HepG2 (cell line): ENCODE data around the gene LIME1. TPM values are rescaled to one million over a fixed set of nuclear protein-coding genes. Genes with fewer than 3 reads are reported as not detected.

Experiments
- FOXO4 ChIP-seq: sonication (generic); formaldehyde crosslinking; conservative IDR thresholded peaks from 2 replicates; pipeline ENCODE4 v1.8.1; 2023; ENCODE audit warnings: missing genetic modification reagents
- GTF2F1 ChIP-seq: fragments of 150-350 bp; IDR thresholded peaks from 2 replicates; pipeline ENCODE4 v1.6.1; 2014; ENCODE audit warnings: low read length
- IRF1 ChIP-seq: sonication (generic); formaldehyde crosslinking; IDR thresholded peaks from 2 replicates; pipeline ENCODE4 v1.4.0; 2020; ENCODE audit warnings: low read depth, mild to moderate bottlenecking, missing genetic modification reagents
- NRL ChIP-seq: sonication (generic); formaldehyde crosslinking; IDR thresholded peaks from 2 replicates; pipeline ENCODE4 v1.5.0; 2020; ENCODE audit warnings: missing genetic modification reagents, mild to moderate bottlenecking, moderate library complexity, borderline replicate concordance
- POLR2AphosphoS2 ChIP-seq: IDR thresholded peaks from 2 replicates; pipeline ENCODE4 v1.6.1; 2011; ENCODE audit warnings: low read depth, low read length, improper control_type of control experiment
- POLR2AphosphoS5 ChIP-seq: IDR thresholded peaks from 2 replicates; pipeline ENCODE4 v1.6.1; 2012; ENCODE audit warnings: low read depth, low read length
- RBFOX2 ChIP-seq: fragments of 200-400 bp; formaldehyde crosslinking; IDR thresholded peaks from 2 replicates; pipeline ENCODE4 v1.6.1; 2017; ENCODE audit warnings: low read depth, mild to moderate bottlenecking, low read length
- THAP7 ChIP-seq: sonication (generic); formaldehyde crosslinking; IDR thresholded peaks from 2 replicates; pipeline ENCODE4 v1.8.1; 2023; ENCODE audit warnings: mild to moderate bottlenecking, missing genetic modification reagents
- ZFX ChIP-seq: sonication (generic); formaldehyde crosslinking; IDR thresholded peaks from 2 replicates; pipeline ENCODE4 v1.4.0; 2020; ENCODE audit warnings: mild to moderate bottlenecking, low read depth, missing genetic modification reagents, moderate library complexity
- ZNF251 ChIP-seq: sonication (generic); formaldehyde crosslinking; IDR thresholded peaks from 2 replicates; pipeline ENCODE4 v1.9.0; 2021; ENCODE audit warnings: mild to moderate bottlenecking, missing genetic modification reagents
- ZNF282 ChIP-seq: fragments of 450-650 bp; IDR thresholded peaks from 2 replicates; pipeline ENCODE4 v1.6.1; 2018; ENCODE audit not compliant: partially characterized antibody
- ZNF597 ChIP-seq: sonication (generic); formaldehyde crosslinking; IDR thresholded peaks from 2 replicates; pipeline ENCODE4 v1.5.0; 2020; ENCODE audit warnings: missing genetic modification reagents
- ZNF737 ChIP-seq: sonication (generic); formaldehyde crosslinking; IDR thresholded peaks from 2 replicates; pipeline ENCODE4 v1.5.0; 2020; ENCODE audit warnings: missing genetic modification reagents, mild to moderate bottlenecking, borderline replicate concordance
- ZZZ3 ChIP-seq: sonication (generic); formaldehyde crosslinking; IDR thresholded peaks from 2 replicates; pipeline ENCODE4 v1.4.0; 2020; ENCODE audit warnings: missing genetic modification reagents, mild to moderate bottlenecking, borderline replicate concordance
- polyA plus RNA-seq, 8 experiments: library from polyadenylated mRNA; depleted of rRNA in 3 of 8; stranded (reverse) in 7 of 8; unstranded in 1 of 8; fragments of >200 nt; fragmentation: Illumina TruSeq in 4 of 8; extraction: Trizol in 4 of 8; gene quantifications; 2 replicates each; pipeline versions ENCODE4 v1.2.1 to v1.2.3, GENCODE V29; 2011 to 2016; ENCODE audit warnings: low read depth in 4 of 8, missing spikeins in 1 of 8, mixed read lengths in 1 of 8; ENCODE audit not compliant: insufficient read depth in 1 of 8
- total RNA-seq, 5 experiments: library from RNA; depleted of rRNA; stranded (reverse); fragments of >200 nt; fragmentation: Illumina TruSeq; extraction: Trizol; gene quantifications; 2 replicates each; pipeline ENCODE4 v1.2.3, GENCODE V29; 2016; ENCODE audit warnings: low read depth in 1 of 5
- TF ChIP-seq, protein P1 (sequence below): fragments of 450-650 bp; IDR thresholded peaks from 2 replicates; pipeline ENCODE4 v1.6.1; 2017
- TF ChIP-seq, protein P2 (sequence below): sonication (generic); formaldehyde crosslinking; IDR thresholded peaks from 2 replicates; pipeline ENCODE4 v1.5.0; 2020; ENCODE audit warnings: missing genetic modification reagents, mild to moderate bottlenecking, borderline replicate concordance
- TF ChIP-seq, protein P3 (sequence below): fragments of 450-650 bp; IDR thresholded peaks from 2 replicates; pipeline ENCODE4 v1.6.1; 2016

LIME1 gene
- total and polyA plus RNA-seq, 2 of the 13 experiments (the other 11 are each of a cell fraction or from before 2014, with no cell fraction given) = 13.0 to 61.5 TPM

DNA sequence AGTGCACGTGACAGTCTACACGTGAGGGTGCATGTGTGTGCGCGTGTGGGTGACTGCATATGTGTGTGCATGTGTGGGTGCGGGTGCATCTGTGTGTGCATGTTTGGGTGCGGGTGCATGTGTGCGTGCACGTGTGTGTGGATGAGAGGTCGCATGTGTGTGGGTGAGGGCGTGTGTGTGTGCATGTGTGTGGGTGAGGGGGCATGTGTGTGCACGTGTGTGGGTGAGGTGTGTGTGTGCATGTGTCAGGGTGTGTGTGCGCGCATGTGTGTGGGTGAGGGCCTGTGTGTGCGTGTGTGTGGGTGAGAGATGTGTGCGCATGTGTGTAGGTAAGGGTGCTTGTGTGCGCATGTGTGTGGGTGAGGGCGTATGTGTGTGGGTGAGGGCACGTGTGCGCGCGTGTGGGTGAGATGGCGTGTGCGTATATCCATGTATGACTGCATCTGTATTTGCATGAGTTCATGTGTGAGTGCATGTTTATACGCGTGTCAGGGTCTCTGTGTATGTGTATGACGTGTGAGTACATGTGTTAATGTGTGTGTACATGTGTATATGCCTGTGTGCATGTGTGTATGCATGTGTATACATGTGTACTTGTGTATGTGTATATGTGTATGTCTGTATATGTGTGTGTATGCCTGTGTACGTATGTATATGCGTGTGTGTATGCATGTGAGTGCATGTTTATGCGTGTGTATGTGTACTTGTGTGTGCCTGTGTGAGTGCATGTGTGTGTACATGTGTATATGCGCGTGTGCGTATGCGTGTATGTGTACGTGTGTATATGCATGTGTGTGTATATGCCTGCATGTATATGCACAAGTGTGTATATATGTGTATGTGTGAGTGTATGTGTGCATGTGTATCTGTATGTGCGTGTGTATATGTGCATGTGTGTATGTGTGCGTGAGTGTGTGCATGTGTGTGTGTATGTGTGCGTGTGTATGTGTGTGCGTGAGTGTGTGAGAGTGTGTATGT is 4.1 kb upstream of the LIME1 start (continued):
- TF ChIP-seq ZNF251 (CRISPR knock-in tag) (no peak; the same call in 1 of the 2 replicates), ZNF597 (CRISPR knock-in tag) (no peak), ZNF282 (peak; percentile 7), FOXO4 (0 out of 2 replicates have a peak, but pooled peaks have one; percentile 57), RBFOX2 (peak; percentile 68), THAP7 (no peak), ZZZ3 (CRISPR knock-in tag) (no peak), ZNF737 (CRISPR knock-in tag) (0 out of 2 replicates have a peak, but pooled peaks have one; percentile 53), ZFX (CRISPR knock-in tag) (peak; percentile 24; the same call in 1 of the 2 replicates), POLR2AphosphoS2 (peak; percentile 76; the same call in 1 of the 2 replicates), IRF1 (no peak), GTF2F1 (no peak), NRL (CRISPR knock-in tag) (0 out of 2 replicates have a peak, but pooled peaks have one; percentile 26), POLR2AphosphoS5 (peak; percentile 14; the same call in 1 of the 2 replicates)
- TF ChIP-seq, protein P1, sequence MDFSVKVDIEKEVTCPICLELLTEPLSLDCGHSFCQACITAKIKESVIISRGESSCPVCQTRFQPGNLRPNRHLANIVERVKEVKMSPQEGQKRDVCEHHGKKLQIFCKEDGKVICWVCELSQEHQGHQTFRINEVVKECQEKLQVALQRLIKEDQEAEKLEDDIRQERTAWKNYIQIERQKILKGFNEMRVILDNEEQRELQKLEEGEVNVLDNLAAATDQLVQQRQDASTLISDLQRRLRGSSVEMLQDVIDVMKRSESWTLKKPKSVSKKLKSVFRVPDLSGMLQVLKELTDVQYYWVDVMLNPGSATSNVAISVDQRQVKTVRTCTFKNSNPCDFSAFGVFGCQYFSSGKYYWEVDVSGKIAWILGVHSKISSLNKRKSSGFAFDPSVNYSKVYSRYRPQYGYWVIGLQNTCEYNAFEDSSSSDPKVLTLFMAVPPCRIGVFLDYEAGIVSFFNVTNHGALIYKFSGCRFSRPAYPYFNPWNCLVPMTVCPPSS = peak; percentile 92; the same call in 1 of the 2 replicates
- TF ChIP-seq, protein P2, sequence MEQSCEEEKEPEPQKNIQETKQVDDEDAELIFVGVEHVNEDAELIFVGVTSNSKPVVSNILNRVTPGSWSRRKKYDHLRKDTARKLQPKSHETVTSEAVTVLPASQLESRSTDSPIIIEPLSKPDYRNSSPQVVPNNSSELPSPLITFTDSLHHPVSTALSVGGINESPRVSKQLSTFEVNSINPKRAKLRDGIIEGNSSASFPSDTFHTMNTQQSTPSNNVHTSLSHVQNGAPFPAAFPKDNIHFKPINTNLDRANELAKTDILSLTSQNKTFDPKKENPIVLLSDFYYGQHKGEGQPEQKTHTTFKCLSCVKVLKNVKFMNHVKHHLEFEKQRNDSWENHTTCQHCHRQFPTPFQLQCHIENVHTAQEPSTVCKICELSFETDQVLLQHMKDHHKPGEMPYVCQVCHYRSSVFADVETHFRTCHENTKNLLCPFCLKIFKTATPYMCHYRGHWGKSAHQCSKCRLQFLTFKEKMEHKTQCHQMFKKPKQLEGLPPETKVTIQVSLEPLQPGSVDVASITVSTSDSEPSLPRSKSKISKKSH (CRISPR knock-in tag) = peak; percentile 72; the same call in 1 of the 2 replicates
- TF ChIP-seq, protein P3, sequence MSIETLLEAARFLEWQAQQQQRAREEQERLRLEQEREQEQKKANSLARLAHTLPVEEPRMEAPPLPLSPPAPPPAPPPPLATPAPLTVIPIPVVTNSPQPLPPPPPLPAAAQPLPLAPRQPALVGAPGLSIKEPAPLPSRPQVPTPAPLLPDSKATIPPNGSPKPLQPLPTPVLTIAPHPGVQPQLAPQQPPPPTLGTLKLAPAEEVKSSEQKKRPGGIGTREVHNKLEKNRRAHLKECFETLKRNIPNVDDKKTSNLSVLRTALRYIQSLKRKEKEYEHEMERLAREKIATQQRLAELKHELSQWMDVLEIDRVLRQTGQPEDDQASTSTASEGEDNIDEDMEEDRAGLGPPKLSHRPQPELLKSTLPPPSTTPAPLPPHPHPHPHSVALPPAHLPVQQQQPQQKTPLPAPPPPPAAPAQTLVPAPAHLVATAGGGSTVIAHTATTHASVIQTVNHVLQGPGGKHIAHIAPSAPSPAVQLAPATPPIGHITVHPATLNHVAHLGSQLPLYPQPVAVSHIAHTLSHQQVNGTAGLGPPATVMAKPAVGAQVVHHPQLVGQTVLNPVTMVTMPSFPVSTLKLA = peak; percentile 98
